Endothelial cell of umbilical vein (primary cell): ENCODE measurements around the gene BACH2. TPM values are rescaled to one million over a fixed set of nuclear protein-coding genes. Genes with fewer than 3 reads are reported as not detected.
A peak's percentile ranks its signal among the peaks of the same experiment; 100 is the strongest.

ENCODE experiments used
- BruUV-seq: library from RNA; stranded (reverse); fragments of 400-500 nt; replicated peaks from 2 replicates; lab custom pipeline; 2021; lab: Mats Ljungman, UMichigan
- CTCF ChIA-PET: fragments of 300-600, 350-600 bp; sonication (Branson Sonifier 250); formaldehyde crosslinking; loops from one replicate; lab custom pipeline; 2021; ENCODE audit warnings: antibody characterized with exemption, inconsistent platforms; lab: Charles Lee
- POLR2A ChIA-PET: fragments of 300-600, 350-600 bp; sonication (Branson Sonifier 250); formaldehyde crosslinking; loops from one replicate; lab custom pipeline; 2021; ENCODE audit warnings: antibody characterized with exemption, inconsistent platforms; lab: Charles Lee
- DNase-seq: peaks from one replicate; pipeline ENCODE4 v3.0.0-alpha.2; 2011; ENCODE audit warnings: low read depth, low spot score
- FAIRE-seq: peaks from 2 replicates; lab custom pipeline; 2011; peaks lifted over from hg19 to GRCh38; lab: Jason Lieb, UNC
- H2AFZ ChIP-seq: 2 replicates; pipeline ENCODE4 v1.6.0; 2012; ENCODE audit warnings: low read depth, low read length, control low read depth, inconsistent platforms
- H3K27ac ChIP-seq: 2 replicates; pipeline ENCODE4 v1.5.1; 2011; ENCODE audit warnings: low read depth, mild to moderate bottlenecking, control low read depth, low read length, moderate library complexity; ENCODE audit not compliant: insufficient read depth
- H3K27me3 ChIP-seq, 2 experiments: 2 replicates each; pipeline versions ENCODE4 v1.6.0 to v1.6.1; 2011; ENCODE audit warnings: low read length in 2 of 2, mixed read lengths in 1 of 2; ENCODE audit not compliant: control insufficient read depth in 2 of 2, insufficient read depth in 2 of 2
- H3K36me3 ChIP-seq, 2 experiments: 2 replicates in 1 of 2; 3 replicates in 1 of 2; pipeline ENCODE4 v1.5.1; 2011; ENCODE audit warnings: low read length in 2 of 2, mild to moderate bottlenecking in 1 of 2, moderate library complexity in 1 of 2; ENCODE audit not compliant: control insufficient read depth in 2 of 2, insufficient read depth in 2 of 2; ENCODE audit errors: extremely low read depth in 1 of 2
- H3K4me1 ChIP-seq: 3 replicates; pipeline ENCODE4 v1.5.1; 2011; ENCODE audit warnings: mild to moderate bottlenecking, low read length; ENCODE audit not compliant: control insufficient read depth, insufficient read depth; ENCODE audit errors: extremely low read depth
- H3K4me2 ChIP-seq: 2 replicates; pipeline ENCODE4 v1.6.1; 2011; ENCODE audit warnings: low read length, control low read depth, mixed read lengths; ENCODE audit not compliant: insufficient read depth
- H3K4me3 ChIP-seq, 3 experiments: fragments of 200-600 bp in 1 of 3; sonication (generic), shearing (Covaris generic) in 1 of 3; replicated peaks in 1 of 3; 2 replicates each; pipeline ENCODE4 v1.5.1; 2011 to 2016; ENCODE audit warnings: control low read depth in 3 of 3, low read length in 3 of 3, mild to moderate bottlenecking in 2 of 3, inconsistent platforms in 1 of 3, low read depth in 1 of 3, moderate library complexity in 1 of 3; ENCODE audit not compliant: insufficient read depth in 1 of 3
- H3K79me2 ChIP-seq: 2 replicates; pipeline ENCODE4 v1.6.0; 2012; ENCODE audit warnings: low read length, inconsistent platforms; ENCODE audit not compliant: control insufficient read depth, insufficient read depth
- H3K9ac ChIP-seq: replicated peaks from 2 replicates; pipeline ENCODE3; 2011; ENCODE audit warnings: low read length, control low read depth; ENCODE audit not compliant: insufficient read depth; ENCODE audit errors: extremely low read depth
- H3K9me1 ChIP-seq: replicated peaks from 3 replicates; pipeline ENCODE4 v1.6.0; 2011; ENCODE audit warnings: mild to moderate bottlenecking, low read length; ENCODE audit not compliant: control insufficient read depth, insufficient read depth; ENCODE audit errors: extremely low read depth
- H3K9me3 ChIP-seq: replicated peaks from 2 replicates; pipeline ENCODE4 v1.5.1; 2012; ENCODE audit warnings: low read length, inconsistent platforms; ENCODE audit not compliant: control insufficient read depth, insufficient read depth
- H4K20me1 ChIP-seq: replicated peaks from 2 replicates; pipeline ENCODE3; 2011; ENCODE audit warnings: mild to moderate bottlenecking, low read length; ENCODE audit not compliant: control insufficient read depth, insufficient read depth; ENCODE audit errors: extremely low read depth
- CTCF ChIP-seq, 2 donors: IDR thresholded peaks; 1 replicate in 1 of 2; 2 replicates in 1 of 2; pipeline ENCODE4 v1.5.1; 2011; ENCODE audit warnings: low read length in 2 of 2, mild to moderate bottlenecking in 2 of 2, moderate library complexity in 2 of 2, control low read depth in 1 of 2, inconsistent platforms in 1 of 2, low read depth in 1 of 2; ENCODE audit not compliant: insufficient read depth in 1 of 2; ENCODE audit errors: extremely low read depth in 1 of 2
- EZH2 ChIP-seq: IDR thresholded peaks from 2 replicates; pipeline ENCODE4 v1.6.1; 2012; ENCODE audit warnings: borderline replicate concordance, low read depth, mild to moderate bottlenecking, moderate library complexity, low read length, inconsistent platforms; ENCODE audit not compliant: severe bottlenecking
- FOS ChIP-seq: IDR thresholded peaks from 2 replicates; pipeline ENCODE4 v1.6.1; 2011; ENCODE audit warnings: mild to moderate bottlenecking, low read length, moderate library complexity, borderline replicate concordance; ENCODE audit not compliant: insufficient read depth
- GATA2 ChIP-seq: IDR thresholded peaks from 2 replicates; pipeline ENCODE4 v1.7.0; 2011; ENCODE audit warnings: low read depth, mild to moderate bottlenecking, moderate library complexity, mixed read lengths, low read length; ENCODE audit not compliant: insufficient read length, insufficient read depth
- JUN ChIP-seq: IDR thresholded peaks from 2 replicates; pipeline ENCODE4 v1.6.1; 2011; ENCODE audit warnings: borderline replicate concordance, low read depth; ENCODE audit not compliant: insufficient read length, insufficient read depth
- MYC ChIP-seq: IDR thresholded peaks from one replicate; pipeline ENCODE4 v1.6.1; 2011; ENCODE audit warnings: mild to moderate bottlenecking, low read depth, low read length
- POLR2A ChIP-seq: IDR thresholded peaks from 2 replicates; pipeline ENCODE4 v1.6.1; 2012; ENCODE audit warnings: low read depth, mild to moderate bottlenecking, control low read depth, low read length
- POLR2AphosphoS5 ChIP-seq: IDR thresholded peaks from 2 replicates; pipeline ENCODE4 v1.6.1; 2012; ENCODE audit warnings: low read depth, mild to moderate bottlenecking, control low read depth, low read length, moderate library complexity; ENCODE audit not compliant: insufficient read depth
- dilution Hi-C: fragments of 300-500 bp; cut with MboI; formaldehyde crosslinking; loops from one replicate; pipeline ENCODE4 v1.15.0; 2019; ENCODE audit warnings: low sequenced_read_pairs; ENCODE audit not compliant: extremely low pct_ligation_motif_present
- intact Hi-C: fragments of 100-400 bp; cut with micrococcal nuclease; formaldehyde crosslinking; loops from one replicate; pipeline ENCODE4 v1.10.0; 2022
- polyA plus RNA-seq, 4 experiments: library from polyadenylated mRNA; depleted of rRNA in 3 of 4; stranded (reverse) in 3 of 4; unstranded in 1 of 4; fragments of >200 nt; gene quantifications; 2 replicates each; pipeline versions ENCODE4 v1.2.1 to v1.2.3, GENCODE V29; 2011 to 2012; ENCODE audit warnings: missing spikeins in 1 of 4
- total RNA-seq: library from RNA; stranded (reverse); gene quantifications from 2 replicates; pipeline ENCODE4 v1.2.3, GENCODE V29; 2021
- TF ChIP-seq, protein P1 (sequence below): IDR thresholded peaks from 2 replicates; pipeline ENCODE4 v1.6.1; 2011; ENCODE audit not compliant: insufficient read depth, insufficient read length

BACH2 gene
- total and polyA plus RNA-seq, 2 donors (not counting 3 experiments of a cell fraction or from before 2014, with no cell fraction given) = 1.7 to 5.6 TPM

GRCh38 chr6:90216072-90216977 is 80.3 kb downstream of the BACH2 start:
- Histone ChIP-seq H3K27ac (peak overlapping the region; percentile 10), H3K79me2 (no peaks in the 10 kb centered on the region), H3K4me2 (no peak overlapping the region), H3K27me3 (no peaks in the 10 kb centered on the region), H3K36me3 (no peaks in the 10 kb centered on the region), H2AFZ (peak overlapping the region; percentile 52), H3K9me1 (no peaks in the 10 kb centered on the region), H3K9me3 (no peaks in the 10 kb centered on the region), H3K4me3 (no peak overlapping the region), H3K4me1 (peaks cover 48% of the 10 kb centered on the region), H4K20me1 (no peaks in the 10 kb centered on the region), H3K9ac (no peak overlapping the region)
- DNase-seq (peak; percentile 60), FAIRE-seq (no peak)
- BruUV-seq = no TSS peak
- TF ChIP-seq GATA2 (no peak), POLR2AphosphoS5 (no peak), EZH2 (no peak), FOS (no peak), POLR2A (no peak), CTCF (IDR thresholded peaks at IDR 0.05; ENCODE audit: extremely low read depth in 1 of 2, insufficient read depth in 1 of 2, low read depth in 1 of 2, low read length in 2 of 2) (no peak), JUN (no peak), MYC (no peak)
- TF ChIP-seq, protein P1, sequence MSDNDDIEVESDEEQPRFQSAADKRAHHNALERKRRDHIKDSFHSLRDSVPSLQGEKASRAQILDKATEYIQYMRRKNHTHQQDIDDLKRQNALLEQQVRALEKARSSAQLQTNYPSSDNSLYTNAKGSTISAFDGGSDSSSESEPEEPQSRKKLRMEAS = no peak
- intact Hi-C loops (loop anchor here (5.0 kb wide), 2 partner anchors 261 to 1134 kb away; partner anchors contain the start of gene PNRC1), dilution Hi-C loops (no loop called here)
- ChIA-PET POLR2A (no interaction called here), CTCF (interaction anchor here (1.1 to 2.9 kb wide), 3 partner anchors 31 to 276 kb away, joined by 3 to 12 read pairs (median 3); no protein-coding TSS in a partner anchor)
